ENCODE results near the gene TPGS1. TPM values are rescaled to one million over a fixed set of nuclear protein-coding genes. Genes with fewer than 3 reads are reported as not detected.

TPGS1 gene
- total and polyA plus RNA-seq, 2 donors (not counting 3 experiments of a cell fraction or from before 2014, with no cell fraction given): 20.9 to 24.7 TPM

GRCh38 chr19:558770-559439 lies 51.6 kb downstream of the TPGS1 start:
- Histone ChIP-seq H3K79me2 (ENCODE audit: control insufficient read depth, insufficient read depth, low read length) (no peaks in the 10 kb centered on the region), H3K27ac (ENCODE audit: insufficient read depth, low read depth, low read length) (no peak overlapping the region), H3K9me1 (replicated peaks; ENCODE audit: control insufficient read depth, extremely low read depth, insufficient read depth, low read length) (no peaks in the 10 kb centered on the region), H4K20me1 (replicated peaks; ENCODE audit: control insufficient read depth, extremely low read depth, insufficient read depth, low read length) (no peaks in the 10 kb centered on the region), H3K4me3 (replicated peaks in 1 of 3; ENCODE audit: insufficient read depth in 1 of 3, low read depth in 1 of 3, low read length in 3 of 3) (no peak overlapping the region), H3K9me3 (replicated peaks; ENCODE audit: control insufficient read depth, insufficient read depth, low read length) (no peaks in the 10 kb centered on the region), H3K4me2 (ENCODE audit: insufficient read depth, low read length) (no peak overlapping the region), H2AFZ (ENCODE audit: low read depth, low read length) (no peak overlapping the region), H3K9ac (replicated peaks; ENCODE audit: extremely low read depth, insufficient read depth, low read length) (no peak overlapping the region), H3K36me3 (ENCODE audit: control insufficient read depth in 2 of 2, extremely low read depth in 1 of 2, insufficient read depth in 2 of 2, low read length in 2 of 2) (no peaks in the 10 kb centered on the region), H3K27me3 (ENCODE audit: control insufficient read depth in 2 of 2, insufficient read depth in 2 of 2, low read length in 2 of 2) (no peaks in the 10 kb centered on the region), H3K4me1 (ENCODE audit: control insufficient read depth, extremely low read depth, insufficient read depth, low read length) (no peaks in the 10 kb centered on the region)
- FAIRE-seq: no peak
- TF ChIP-seq JUN (IDR thresholded peaks at IDR 0.05; ENCODE audit: borderline replicate concordance, insufficient read depth, insufficient read length, low read depth) (no peak), EZH2 (IDR thresholded peaks at IDR 0.05; ENCODE audit: borderline replicate concordance, low read depth, low read length, severe bottlenecking) (no peak), POLR2AphosphoS5 (IDR thresholded peaks at IDR 0.05; ENCODE audit: insufficient read depth, low read depth, low read length) (no peak)
- TF ChIP-seq, protein P1, sequence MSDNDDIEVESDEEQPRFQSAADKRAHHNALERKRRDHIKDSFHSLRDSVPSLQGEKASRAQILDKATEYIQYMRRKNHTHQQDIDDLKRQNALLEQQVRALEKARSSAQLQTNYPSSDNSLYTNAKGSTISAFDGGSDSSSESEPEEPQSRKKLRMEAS (IDR thresholded peaks at IDR 0.05; ENCODE audit: insufficient read depth, insufficient read length): no peak
- BruUV-seq (replicated peaks): no TSS peak
- ChIA-PET CTCF (no interaction called here), POLR2A (no interaction called here)
- dilution Hi-C loops (cut with MboI; ENCODE audit: extremely low pct_ligation_motif_present, low sequenced_read_pairs): no loop called here
- intact Hi-C loops (cut with micrococcal nuclease): no loop called here
- DNase-seq (ENCODE audit: low read depth, low spot score): no peak

- H3K79me2 ChIP-seq (ENCODE audit: control insufficient read depth, insufficient read depth, low read length): no peaks in the 10 kb centered on the region
- H3K4me2 ChIP-seq (ENCODE audit: insufficient read depth, low read length): no peak overlapping the region
- no peaks in the 10 kb centered on the region for H3K36me3 ChIP-seq (ENCODE audit: control insufficient read depth in 2 of 2, extremely low read depth in 1 of 2, insufficient read depth in 2 of 2, low read length in 2 of 2)
- H4K20me1 ChIP-seq (replicated peaks; ENCODE audit: control insufficient read depth, extremely low read depth, insufficient read depth, low read length): no peaks in the 10 kb centered on the region
- H2AFZ ChIP-seq (ENCODE audit: low read depth, low read length): no peak overlapping the region
- no peak overlapping the region for H3K9ac ChIP-seq (replicated peaks; ENCODE audit: extremely low read depth, insufficient read depth, low read length)
- FAIRE-seq (no peak), DNase-seq (ENCODE audit: low read depth, low spot score) (no peak)
- TF ChIP-seq, protein P1 (IDR thresholded peaks at IDR 0.05; ENCODE audit: insufficient read depth, insufficient read length): no peak
- TF ChIP-seq, protein P2, sequence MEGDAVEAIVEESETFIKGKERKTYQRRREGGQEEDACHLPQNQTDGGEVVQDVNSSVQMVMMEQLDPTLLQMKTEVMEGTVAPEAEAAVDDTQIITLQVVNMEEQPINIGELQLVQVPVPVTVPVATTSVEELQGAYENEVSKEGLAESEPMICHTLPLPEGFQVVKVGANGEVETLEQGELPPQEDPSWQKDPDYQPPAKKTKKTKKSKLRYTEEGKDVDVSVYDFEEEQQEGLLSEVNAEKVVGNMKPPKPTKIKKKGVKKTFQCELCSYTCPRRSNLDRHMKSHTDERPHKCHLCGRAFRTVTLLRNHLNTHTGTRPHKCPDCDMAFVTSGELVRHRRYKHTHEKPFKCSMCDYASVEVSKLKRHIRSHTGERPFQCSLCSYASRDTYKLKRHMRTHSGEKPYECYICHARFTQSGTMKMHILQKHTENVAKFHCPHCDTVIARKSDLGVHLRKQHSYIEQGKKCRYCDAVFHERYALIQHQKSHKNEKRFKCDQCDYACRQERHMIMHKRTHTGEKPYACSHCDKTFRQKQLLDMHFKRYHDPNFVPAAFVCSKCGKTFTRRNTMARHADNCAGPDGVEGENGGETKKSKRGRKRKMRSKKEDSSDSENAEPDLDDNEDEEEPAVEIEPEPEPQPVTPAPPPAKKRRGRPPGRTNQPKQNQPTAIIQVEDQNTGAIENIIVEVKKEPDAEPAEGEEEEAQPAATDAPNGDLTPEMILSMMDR (IDR thresholded peaks at IDR 0.05; ENCODE audit: extremely low read depth in 1 of 2, insufficient read depth in 1 of 2, low read depth in 1 of 2, low read length in 2 of 2): no peak
- TF ChIP-seq MYC (IDR thresholded peaks at IDR 0.05; ENCODE audit: low read depth, low read length): no peak
- no peak for TF ChIP-seq GATA2 (IDR thresholded peaks at IDR 0.05; ENCODE audit: insufficient read depth, insufficient read length, low read depth, low read length)
- TF ChIP-seq POLR2A (IDR thresholded peaks at IDR 0.05; ENCODE audit: low read depth, low read length): no peak
- TF ChIP-seq FOS (IDR thresholded peaks at IDR 0.05; ENCODE audit: borderline replicate concordance, insufficient read depth, low read length): no peak
- TF ChIP-seq POLR2AphosphoS5 (IDR thresholded peaks at IDR 0.05; ENCODE audit: insufficient read depth, low read depth, low read length): no peak
- TF ChIP-seq JUN (IDR thresholded peaks at IDR 0.05; ENCODE audit: borderline replicate concordance, insufficient read depth, insufficient read length, low read depth): no peak
- TF ChIP-seq EZH2 (IDR thresholded peaks at IDR 0.05; ENCODE audit: borderline replicate concordance, low read depth, low read length, severe bottlenecking): no peak
- H3K4me3 ChIP-seq (replicated peaks in 1 of 3; ENCODE audit: insufficient read depth in 1 of 3, low read depth in 1 of 3, low read length in 3 of 3): no peak overlapping the region
- CTCF ChIA-PET: no interaction called here
- POLR2A ChIA-PET: no interaction called here
- no peaks in the 10 kb centered on the region for H3K9me1 ChIP-seq (replicated peaks; ENCODE audit: control insufficient read depth, extremely low read depth, insufficient read depth, low read length)
- no TSS peak for BruUV-seq (replicated peaks)
- H3K4me1 ChIP-seq (ENCODE audit: control insufficient read depth, extremely low read depth, insufficient read depth, low read length): no peaks in the 10 kb centered on the region
- no peak overlapping the region for H3K27ac ChIP-seq (ENCODE audit: insufficient read depth, low read depth, low read length)
- dilution Hi-C loops (cut with MboI; ENCODE audit: extremely low pct_ligation_motif_present, low sequenced_read_pairs) (no loop called here), intact Hi-C loops (cut with micrococcal nuclease) (no loop called here)
- H3K9me3 ChIP-seq (replicated peaks; ENCODE audit: control insufficient read depth, insufficient read depth, low read length): no peaks in the 10 kb centered on the region
- no peaks in the 10 kb centered on the region for H3K27me3 ChIP-seq (ENCODE audit: control insufficient read depth in 2 of 2, insufficient read depth in 2 of 2, low read length in 2 of 2)
Measured at GRCh38 chr19:560121-560520, 52.8 kb downstream of the TPGS1 start.

Data from endothelial cell of umbilical vein (primary cell).